HepG2 (cell line): ENCODE measurements around the gene NOXA1. TPM values are rescaled to one million over a fixed set of nuclear protein-coding genes. Genes with fewer than 3 reads are reported as not detected.

Experiments
- CREB3 ChIP-seq: sonication (generic); formaldehyde crosslinking; IDR thresholded peaks from 2 replicates; pipeline ENCODE4 v1.5.0; 2020; ENCODE audit warnings: missing genetic modification reagents
- ESRRA ChIP-seq: sonication (generic); formaldehyde crosslinking; IDR thresholded peaks from 2 replicates; pipeline ENCODE4 v1.5.1; 2020; ENCODE audit warnings: mild to moderate bottlenecking, low read depth, missing genetic modification reagents
- HOXA7 ChIP-seq: sonication (generic); formaldehyde crosslinking; IDR thresholded peaks from 2 replicates; pipeline ENCODE4 v1.8.1; 2022; ENCODE audit warnings: mild to moderate bottlenecking, missing genetic modification reagents, moderate library complexity
- NCOR1 ChIP-seq: fragments of 200-600 bp; sonication (generic); IDR thresholded peaks from 2 replicates; pipeline ENCODE4 v1.7.0; 2017; ENCODE audit warnings: antibody characterized with exemption, low read length, borderline replicate concordance
- NFAT5 ChIP-seq: sonication (generic); formaldehyde crosslinking; IDR thresholded peaks from 2 replicates; pipeline ENCODE4 v1.4.0; 2020; ENCODE audit warnings: missing genetic modification reagents
- NFYB ChIP-seq: sonication (generic); formaldehyde crosslinking; IDR thresholded peaks from 2 replicates; pipeline ENCODE4 v1.4.0; 2020; ENCODE audit warnings: missing genetic modification reagents
- SP2 ChIP-seq: sonication (generic); formaldehyde crosslinking; IDR thresholded peaks from 2 replicates; pipeline ENCODE4 v1.5.1; 2020; ENCODE audit warnings: mild to moderate bottlenecking, missing genetic modification reagents
- ZBED4 ChIP-seq: sonication (generic); formaldehyde crosslinking; IDR thresholded peaks from 2 replicates; pipeline ENCODE4 v1.4.0; 2020; ENCODE audit warnings: missing genetic modification reagents, borderline replicate concordance
- ZNF510 ChIP-seq: sonication (generic); formaldehyde crosslinking; IDR thresholded peaks from 2 replicates; pipeline ENCODE4 v1.4.0; 2020; ENCODE audit warnings: low read depth, mild to moderate bottlenecking, missing genetic modification reagents
- ZNF576 ChIP-seq: sonication (generic); formaldehyde crosslinking; IDR thresholded peaks from 2 replicates; pipeline ENCODE4 v1.4.0; 2020; ENCODE audit warnings: mild to moderate bottlenecking, missing genetic modification reagents
- ZNF646 ChIP-seq: sonication (generic); formaldehyde crosslinking; IDR thresholded peaks from 2 replicates; pipeline ENCODE4 v1.9.0; 2021; ENCODE audit warnings: mild to moderate bottlenecking, missing genetic modification reagents
- polyA plus RNA-seq, 8 experiments: library from polyadenylated mRNA; depleted of rRNA in 3 of 8; stranded (reverse) in 7 of 8; unstranded in 1 of 8; fragments of >200 nt; fragmentation: Illumina TruSeq in 4 of 8; extraction: Trizol in 4 of 8; gene quantifications; 2 replicates each; pipeline versions ENCODE4 v1.2.1 to v1.2.3, GENCODE V29; 2011 to 2016; ENCODE audit warnings: low read depth in 4 of 8, missing spikeins in 1 of 8, mixed read lengths in 1 of 8; ENCODE audit not compliant: insufficient read depth in 1 of 8
- total RNA-seq, 5 experiments: library from RNA; depleted of rRNA; stranded (reverse); fragments of >200 nt; fragmentation: Illumina TruSeq; extraction: Trizol; gene quantifications; 2 replicates each; pipeline ENCODE4 v1.2.3, GENCODE V29; 2016; ENCODE audit warnings: low read depth in 1 of 5

The NOXA1 gene
- total and polyA plus RNA-seq, 2 of the 13 experiments (the other 11 are each of a cell fraction or from before 2014, with no cell fraction given), result 0.78 to 1.2 TPM

- TF ChIP-seq ZBED4 (CRISPR knock-in tag) (no peak), NCOR1 (0 out of 2 replicates have a peak, but pooled peaks have one; percentile 36), HOXA7 (CRISPR knock-in tag) (no peak), ZNF646 (CRISPR knock-in tag) (no peak), NFAT5 (CRISPR knock-in tag) (no peak), ZNF510 (CRISPR knock-in tag) (0 out of 2 replicates have a peak, but pooled peaks have one; percentile 29), NFYB (CRISPR knock-in tag) (no peak), SP2 (no peak), CREB3 (CRISPR knock-in tag) (no peak), ESRRA (CRISPR knock-in tag) (peak; percentile 68; the same call in 1 of the 2 replicates), ZNF576 (CRISPR knock-in tag) (no peak)
Measured at GRCh38 chr9:137387891-137388560, 35.2 kb upstream of the NOXA1 start (continued).
